ENCODE measurements around the gene CYBC1. TPM values are rescaled to one million over a fixed set of nuclear protein-coding genes. Genes with fewer than 3 reads are reported as not detected.

CYBC1 gene
- total and polyA plus RNA-seq, 9 of the 15 experiments (the other 6 are each of a cell fraction or from before 2014, with no cell fraction given) = 1.3 to 71.8 (median 49.9) TPM

DNA sequence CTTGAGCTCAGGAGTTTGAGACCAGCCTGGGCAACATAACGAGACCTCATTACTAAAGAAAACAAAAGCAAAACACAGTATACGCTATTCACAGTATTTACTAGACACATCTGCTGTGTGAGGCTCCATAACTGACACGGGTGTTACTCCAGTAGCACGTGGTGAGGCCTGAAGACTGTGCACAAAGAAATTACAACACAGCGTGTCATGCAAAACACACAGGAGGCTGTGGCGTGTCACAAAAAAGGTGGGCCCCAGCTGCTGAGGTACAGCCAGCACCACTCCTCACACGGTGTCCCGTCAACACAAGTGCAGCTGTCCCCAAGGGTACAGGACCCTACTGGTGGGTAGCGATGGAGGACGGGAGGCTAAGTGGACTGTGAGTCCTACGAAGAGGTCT, 2.7 kb downstream of the CYBC1 start:
- H3K9me3 ChIP-seq (replicated peaks; ENCODE audit: control insufficient read depth, insufficient read depth, low read depth, low read length) = no peaks in the 10 kb centered on the region
- CTCF ChIA-PET (ENCODE audit: low intra/inter-chr PET ratio) = no interaction called here
- peaks cover 20 to 62% of the 10 kb centered on the region in 2 experiments for H3K4me1 ChIP-seq (replicated peaks in 1 of 2; ENCODE audit: control insufficient read depth in 2 of 2, insufficient read depth in 2 of 2, low read length in 2 of 2)
- POLR2A ChIA-PET = interaction anchor here (0.6 kb wide), 1 partner anchor 239 kb away, joined by 3 read pairs; no protein-coding TSS in a partner anchor
- no peaks in the 10 kb centered on the region for H4K20me1 ChIP-seq (replicated peaks; ENCODE audit: control insufficient read depth, insufficient read depth, low read length)
- H3K79me2 ChIP-seq (ENCODE audit: control insufficient read depth, insufficient read depth, low read length) = peaks cover 27% of the 10 kb centered on the region
- no peak overlapping the region for H3K4me2 ChIP-seq (ENCODE audit: insufficient read depth, low read length)
- FAIRE-seq (no peak), DNase-seq (ENCODE audit: extremely low read depth in 1 of 4, low spot score in 3 of 4) (no peak), ATAC-seq (no peak)
- peak overlapping the region in 1 of 2 experiments; percentile 17; a peak in 1 of 4 replicates for H3K9ac ChIP-seq (ENCODE audit: insufficient read depth in 1 of 2, low read depth in 2 of 2, low read length in 2 of 2)
- 95% methylated on average over 10 of the region's 11 CpGs for WGBS (ENCODE audit: insufficient coverage, low coverage, missing lambda C conversion rate)
- H3K27me3 ChIP-seq (ENCODE audit: control insufficient read depth in 2 of 2, insufficient read depth in 2 of 2, low read length in 2 of 2) = no peaks in the 10 kb centered on the region
- H3K36me3 ChIP-seq (ENCODE audit: control insufficient read depth, insufficient read depth, low read length) = peaks cover 25% of the 10 kb centered on the region; the same call in 2 of the 3 replicates
- in situ Hi-C loops (cut with MboI) = no loop called here
- H2AFZ ChIP-seq (ENCODE audit: low read depth, low read length) = no peak overlapping the region
- no peak for TF ChIP-seq SIN3B (IDR thresholded peaks at IDR 0.05; ENCODE audit: low read depth)
- TF ChIP-seq ZFPM2 (CRISPR knock-in tag; IDR thresholded peaks at IDR 0.05) = no peak
- TF ChIP-seq, protein P1, sequence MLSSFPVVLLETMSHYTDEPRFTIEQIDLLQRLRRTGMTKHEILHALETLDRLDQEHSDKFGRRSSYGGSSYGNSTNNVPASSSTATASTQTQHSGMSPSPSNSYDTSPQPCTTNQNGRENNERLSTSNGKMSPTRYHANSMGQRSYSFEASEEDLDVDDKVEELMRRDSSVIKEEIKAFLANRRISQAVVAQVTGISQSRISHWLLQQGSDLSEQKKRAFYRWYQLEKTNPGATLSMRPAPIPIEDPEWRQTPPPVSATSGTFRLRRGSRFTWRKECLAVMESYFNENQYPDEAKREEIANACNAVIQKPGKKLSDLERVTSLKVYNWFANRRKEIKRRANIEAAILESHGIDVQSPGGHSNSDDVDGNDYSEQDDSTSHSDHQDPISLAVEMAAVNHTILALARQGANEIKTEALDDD (IDR thresholded peaks at IDR 0.05) = no peak
- no peak for TF ChIP-seq RBFOX2 (IDR thresholded peaks at IDR 0.05; ENCODE audit: low read depth, low read length)
- no peak for TF ChIP-seq DIDO1 (tag; IDR thresholded peaks at IDR 0.05; ENCODE audit: low read depth)
- no peak for TF ChIP-seq MXI1 (IDR thresholded peaks at IDR 0.05; ENCODE audit: low read depth, low read length)
- TF ChIP-seq IRF1 (CRISPR knock-in tag; IDR thresholded peaks at IDR 0.05; ENCODE audit: borderline replicate concordance) = no peak
- no peaks in the 10 kb centered on the region for H3K9me1 ChIP-seq (ENCODE audit: control insufficient read depth, insufficient read depth, low read length)
- intact Hi-C loops (cut with micrococcal nuclease) = no loop called here
- no TSS peak for BruUV-seq (replicated peaks)
- no peak overlapping the region for H3K4me3 ChIP-seq
- no peak overlapping the region for H3K27ac ChIP-seq (ENCODE audit: extremely low read depth, low read depth, low read length)

Measured in K562 (cell line).